ENCODE results near the gene OR6K3. TPM values are rescaled to one million over a fixed set of nuclear protein-coding genes. Genes with fewer than 3 reads are reported as not detected.
"Not testable (repeated sequence)": the region's sequence is repeated elsewhere in the genome, so short reads cannot be mapped to it uniquely, and the experiment has no call there.

OR6K3 gene, protein sequence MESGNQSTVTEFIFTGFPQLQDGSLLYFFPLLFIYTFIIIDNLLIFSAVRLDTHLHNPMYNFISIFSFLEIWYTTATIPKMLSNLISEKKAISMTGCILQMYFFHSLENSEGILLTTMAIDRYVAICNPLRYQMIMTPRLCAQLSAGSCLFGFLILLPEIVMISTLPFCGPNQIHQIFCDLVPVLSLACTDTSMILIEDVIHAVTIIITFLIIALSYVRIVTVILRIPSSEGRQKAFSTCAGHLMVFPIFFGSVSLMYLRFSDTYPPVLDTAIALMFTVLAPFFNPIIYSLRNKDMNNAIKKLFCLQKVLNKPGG
- total RNA-seq, result not detected

GRCh38 chr1:158720620-158721019 lies at the start of gene OR6K3:
Gene OR6K3 (minus strand): TSS chr1:158720720. CDS start chr1:158718115, 2,605 bp downstream.
- no peak for DNase-seq

- DNase-seq, result no peak
Measured at GRCh38 chr1:158754420-158754819, 33.9 kb upstream of the OR6K3 start, which contains the start of gene OR6K6. Gene OR6K6 (plus strand): TSS chr1:158754720. CDS start chr1:158754888, 168 bp downstream.

DNA sequence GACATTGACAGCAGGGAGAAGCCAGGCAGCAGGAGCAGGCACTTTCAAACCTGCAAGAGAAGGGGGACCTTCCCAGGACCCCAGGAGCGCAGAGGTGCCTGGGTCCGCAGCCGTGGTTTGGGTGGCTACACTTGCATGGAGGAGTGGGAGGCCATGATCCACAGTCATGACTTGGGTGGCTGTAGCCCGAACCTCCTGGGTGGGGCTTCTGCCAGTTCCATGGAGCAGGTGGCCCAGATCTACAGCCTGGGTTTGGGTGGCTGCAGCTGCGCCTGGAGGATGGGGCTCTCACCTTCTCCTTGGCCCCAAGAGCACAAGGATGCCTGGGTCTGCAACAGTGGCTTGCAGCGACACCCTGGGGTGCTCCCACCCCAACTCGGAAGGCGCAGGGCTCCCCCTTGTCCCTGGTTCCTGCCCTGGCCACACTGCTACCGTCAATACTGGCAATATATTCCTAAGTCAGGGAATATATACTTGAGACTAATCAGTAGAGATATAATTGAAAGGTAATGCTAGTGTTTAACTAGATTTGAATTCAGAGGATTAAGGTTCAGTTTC lies 31.7 kb upstream of the OR6K3 start:
- DNase-seq, result no peak

DNA sequence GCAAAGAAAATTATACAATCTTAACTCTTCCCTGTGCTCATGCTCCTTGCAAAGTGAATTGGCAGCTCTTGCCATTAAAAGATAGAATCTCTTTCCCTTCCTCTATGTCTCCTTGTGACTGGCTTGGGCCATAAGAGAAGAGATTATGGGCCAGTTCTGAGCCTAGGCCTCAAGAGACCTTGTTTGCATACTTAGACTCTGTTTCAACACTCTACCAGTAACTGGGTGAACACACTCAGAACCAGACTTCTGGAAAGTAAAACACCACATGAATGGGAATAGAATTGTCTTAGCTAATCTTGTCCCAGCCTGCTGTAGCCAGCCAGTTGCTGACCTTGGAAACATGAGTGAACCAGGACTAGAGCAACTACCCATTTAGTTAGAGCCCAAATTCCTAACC lies 15.3 kb upstream of the OR6K3 start:
- DNase-seq, result no peak

GRCh38 chr1:158732524-158732923 lies 12.0 kb upstream of the OR6K3 start:
- DNase-seq, result no peak

GRCh38 chr1:158731707-158732106 lies 11.2 kb upstream of the OR6K3 start:
- no peak for DNase-seq

- DNase-seq, result no peak
Measured at GRCh38 chr1:158730453-158730852, 9.9 kb upstream of the OR6K3 start.

- DNase-seq, result no peak
Measured at GRCh38 chr1:158728510-158729225, 8.1 kb upstream of the OR6K3 start.

DNA sequence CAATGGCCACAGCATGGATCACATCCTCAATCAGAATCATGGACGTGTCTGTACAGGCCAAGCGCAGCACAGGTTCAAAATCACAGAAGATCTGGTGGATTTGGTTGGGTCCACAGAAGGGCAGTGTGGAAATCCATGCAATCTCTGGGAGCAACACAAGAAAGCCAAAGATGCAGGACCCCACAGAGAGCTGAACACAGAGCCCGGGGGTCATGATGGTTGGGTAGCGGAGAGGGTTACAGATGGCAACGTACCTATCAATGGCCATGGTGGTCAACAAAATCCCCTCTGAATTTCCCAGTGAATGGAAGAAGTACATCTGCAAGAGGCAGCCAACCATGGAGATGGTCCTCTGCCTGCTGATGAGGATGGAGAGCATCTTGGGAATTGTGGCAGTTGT lies 3.9 kb upstream of the OR6K3 start:
- DNase-seq, result no peak

DNA sequence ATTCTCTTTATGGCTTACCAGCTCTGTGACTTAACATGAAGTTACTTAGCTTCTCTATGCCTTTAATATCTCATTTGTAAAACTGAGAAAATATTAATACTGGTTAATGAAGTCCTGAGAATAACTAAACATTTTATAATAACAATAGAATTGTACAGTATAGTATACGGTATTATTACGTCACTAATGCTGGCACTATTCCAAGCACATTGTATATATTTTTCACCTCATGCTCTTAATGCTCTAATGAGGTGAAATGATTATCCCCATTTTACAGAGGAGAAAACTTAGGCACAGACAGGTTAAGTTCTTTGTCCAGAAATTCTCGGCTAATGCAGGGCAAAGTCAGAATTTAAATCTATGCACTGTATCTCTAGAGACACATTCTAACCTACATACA lies 856 bp downstream of the OR6K3 start:
- no peak for DNase-seq

- no peak for DNase-seq
Measured at GRCh38 chr1:158717344-158717743, 3.2 kb downstream of the OR6K3 start.

DNA sequence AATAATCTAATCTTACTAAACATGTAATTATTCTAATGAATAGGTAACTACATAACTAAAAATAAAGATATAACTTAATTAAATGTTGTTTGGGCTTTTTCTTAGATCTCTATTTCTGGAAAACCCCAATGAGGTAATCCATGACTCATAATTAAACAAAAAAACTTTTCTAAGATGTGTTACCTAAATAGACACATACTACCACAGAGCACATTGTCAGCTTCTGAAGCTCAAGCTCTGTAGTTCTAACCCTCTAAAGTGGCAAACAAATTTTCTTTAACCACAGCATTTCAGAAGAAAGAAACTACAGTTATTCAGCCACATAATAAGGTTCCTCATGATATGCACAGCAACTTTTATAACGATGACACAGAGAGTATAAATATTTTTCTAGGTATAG lies 4.2 kb downstream of the OR6K3 start:
- DNase-seq, result no peak

- DNase-seq, result no peak
Measured at GRCh38 chr1:158714754-158715153, 5.8 kb downstream of the OR6K3 start.

DNA sequence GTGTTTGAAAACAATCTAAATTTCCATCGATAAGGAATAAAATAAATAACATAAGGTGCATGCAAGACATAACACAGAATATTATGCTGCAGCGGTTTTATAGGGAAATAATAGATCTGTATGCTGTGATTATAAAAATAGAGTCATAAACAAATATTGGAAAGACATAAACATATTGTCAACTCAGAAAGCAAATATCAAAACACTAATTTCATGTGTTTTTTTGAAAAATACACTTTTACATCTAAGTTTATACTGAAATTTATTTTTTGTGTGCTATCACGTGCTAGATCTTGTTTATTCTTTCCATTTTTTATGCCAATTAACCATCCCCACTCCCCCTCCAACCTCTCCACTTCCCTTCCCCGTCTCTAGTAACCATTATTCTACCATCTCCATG lies 9.4 kb downstream of the OR6K3 start:
- no peak for DNase-seq

- DNase-seq, result no peak
Measured at GRCh38 chr1:158706096-158706495, 14.4 kb downstream of the OR6K3 start.

GRCh38 chr1:158700552-158700951 lies 20.0 kb downstream of the OR6K3 start, which contains the start of gene OR6K2:
Gene OR6K2 (minus strand): TSS chr1:158700652. CDS start chr1:158700652, 0 bp downstream.
- DNase-seq, result no peak

DNA sequence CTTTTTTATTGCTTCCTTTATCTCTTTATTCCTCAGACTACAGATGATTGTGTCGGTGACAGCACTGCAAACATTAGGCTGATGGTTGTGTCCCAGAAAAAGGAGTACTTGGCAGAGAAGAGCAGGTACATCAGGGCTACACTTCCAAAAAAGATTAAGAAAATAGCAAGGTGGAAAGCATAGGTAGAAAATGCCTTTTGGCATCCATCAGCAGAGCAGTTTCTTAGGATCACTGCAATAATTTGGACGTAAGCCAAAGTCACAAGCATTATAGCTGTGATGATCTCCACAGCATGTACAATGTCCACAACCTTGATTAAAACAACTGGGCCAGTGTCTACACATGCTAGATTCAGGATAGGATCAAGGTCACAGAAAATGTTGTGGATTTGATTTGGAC lies 25.9 kb downstream of the OR6K3 start:
- DNase-seq, result no peak

GRCh38 chr1:158692356-158692755 lies 28.2 kb downstream of the OR6K3 start:
- no peak for DNase-seq

GRCh38 chr1:158691907-158692306 lies 28.6 kb downstream of the OR6K3 start:
- no peak for DNase-seq

GRCh38 chr1:158691149-158691548 lies 29.4 kb downstream of the OR6K3 start:
- not testable (repeated sequence) for DNase-seq

DNA sequence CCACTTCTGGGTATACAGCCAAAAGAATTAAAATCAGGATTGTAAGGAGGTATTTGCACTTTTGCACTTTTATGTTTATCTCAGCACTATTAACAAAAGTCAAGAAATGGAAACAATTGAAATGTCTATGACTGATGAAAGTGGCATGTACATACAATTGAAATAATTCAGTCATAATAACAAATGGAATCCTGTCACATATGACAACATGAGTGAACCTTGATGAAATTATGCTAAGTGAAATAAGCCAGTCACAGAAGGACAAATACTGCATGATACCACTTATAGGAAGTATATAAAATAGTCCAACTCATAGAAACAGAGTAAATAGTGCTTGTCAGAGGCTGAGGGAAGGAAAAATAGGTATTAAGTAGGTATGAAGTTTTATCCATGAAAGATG lies 30.6 kb downstream of the OR6K3 start:
- no peak for DNase-seq

GRCh38 chr1:158689110-158689509 lies 31.4 kb downstream of the OR6K3 start:
- DNase-seq, result peak; percentile 24

DNA sequence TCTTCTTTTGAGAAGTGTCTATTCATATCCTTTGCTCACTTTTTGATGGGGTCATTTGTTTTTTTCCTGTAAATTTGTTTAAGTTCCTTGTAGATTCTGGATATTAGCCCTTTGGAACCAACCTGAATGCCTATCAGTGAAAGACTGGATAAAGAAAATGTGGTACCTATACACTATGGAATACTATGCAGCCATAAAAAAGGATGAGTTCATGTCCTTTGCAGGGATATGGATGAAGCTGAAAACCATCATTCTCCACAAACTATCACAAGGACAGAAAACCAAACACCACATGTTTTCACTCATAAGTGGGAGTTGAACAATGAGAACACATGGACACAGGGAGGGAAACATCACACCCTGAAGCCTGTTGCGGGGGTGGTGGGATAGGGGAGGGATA lies 32.2 kb downstream of the OR6K3 start:
- DNase-seq, result not testable (repeated sequence)

Measured in tongue (tissue), 2 donors.